Colon (tissue), 2 donors: Measurements from ENCODE around the gene DENR.
"Not testable (repeated sequence)": the region's sequence is repeated elsewhere in the genome, so short reads cannot be mapped to it uniquely, and the experiment has no call there.

ENCODE experiments used
- FAIRE-seq: peaks from 2 replicates; lab custom pipeline; 2012; peaks lifted over from hg19 to GRCh38; lab: Jason Lieb, UNC
- donor health status: control.
- donor health status: control.

The DENR gene, protein sequence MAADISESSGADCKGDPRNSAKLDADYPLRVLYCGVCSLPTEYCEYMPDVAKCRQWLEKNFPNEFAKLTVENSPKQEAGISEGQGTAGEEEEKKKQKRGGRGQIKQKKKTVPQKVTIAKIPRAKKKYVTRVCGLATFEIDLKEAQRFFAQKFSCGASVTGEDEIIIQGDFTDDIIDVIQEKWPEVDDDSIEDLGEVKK

GRCh38 chr12:122752464-122753318 is at the start of gene DENR:
Gene DENR (plus strand): TSS chr12:122752824. CDS start chr12:122753702, 878 bp downstream.
- FAIRE-seq: no peak

- FAIRE-seq: not testable (repeated sequence)
These were observed 49.6 kb upstream of the DENR start, which contains the start of gene HCAR2 for GRCh38 chr12:122702890-122703611. Gene HCAR2 (minus strand): TSS chr12:122703357. CDS start chr12:122703283, 74 bp downstream.

GRCh38 chr12:122703841-122704240 is 48.8 kb upstream of the DENR start:
- not testable (repeated sequence) for FAIRE-seq

DNA sequence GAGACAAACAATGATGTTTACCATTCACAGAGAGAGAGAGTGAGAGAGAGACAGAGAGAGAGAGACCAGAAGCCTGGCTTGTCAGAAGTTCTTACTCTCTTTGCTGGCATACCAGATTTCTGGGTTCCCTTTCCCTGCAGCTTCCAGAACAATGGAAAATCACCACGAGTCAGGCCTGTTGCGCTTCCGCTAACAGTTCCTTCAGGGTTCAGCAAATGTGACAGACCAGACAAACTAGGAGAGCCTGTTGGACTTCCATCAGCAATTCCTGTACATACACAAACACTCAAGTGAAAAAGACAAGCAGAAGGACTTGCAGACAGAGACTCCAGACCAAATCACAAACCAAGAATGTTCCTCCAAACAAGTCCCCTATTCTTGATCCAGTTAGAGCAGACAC is 43.3 kb upstream of the DENR start:
- FAIRE-seq: not testable (repeated sequence)

DNA sequence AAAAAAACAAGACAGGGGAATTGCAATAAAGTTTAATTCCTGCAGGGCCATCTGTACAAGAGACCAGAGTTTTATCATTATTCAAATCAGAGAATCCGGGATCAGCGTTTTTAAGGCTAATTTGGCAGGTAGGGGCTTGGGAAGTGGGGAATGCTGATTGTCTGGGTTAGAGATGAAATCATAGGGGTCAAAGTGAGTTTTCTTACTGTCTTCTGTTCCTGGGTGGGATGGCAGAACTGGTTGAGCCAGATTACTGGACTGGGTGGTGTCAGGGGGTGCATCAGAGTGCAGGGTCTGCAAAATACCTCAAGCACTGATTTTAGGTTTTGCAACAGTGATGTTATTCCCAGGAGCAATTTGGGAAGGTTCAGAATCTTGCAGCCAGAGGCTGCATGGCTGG is 42.3 kb upstream of the DENR start:
- not testable (repeated sequence) for FAIRE-seq

GRCh38 chr12:122711266-122711665 is 41.4 kb upstream of the DENR start:
- not testable (repeated sequence) for FAIRE-seq

DNA sequence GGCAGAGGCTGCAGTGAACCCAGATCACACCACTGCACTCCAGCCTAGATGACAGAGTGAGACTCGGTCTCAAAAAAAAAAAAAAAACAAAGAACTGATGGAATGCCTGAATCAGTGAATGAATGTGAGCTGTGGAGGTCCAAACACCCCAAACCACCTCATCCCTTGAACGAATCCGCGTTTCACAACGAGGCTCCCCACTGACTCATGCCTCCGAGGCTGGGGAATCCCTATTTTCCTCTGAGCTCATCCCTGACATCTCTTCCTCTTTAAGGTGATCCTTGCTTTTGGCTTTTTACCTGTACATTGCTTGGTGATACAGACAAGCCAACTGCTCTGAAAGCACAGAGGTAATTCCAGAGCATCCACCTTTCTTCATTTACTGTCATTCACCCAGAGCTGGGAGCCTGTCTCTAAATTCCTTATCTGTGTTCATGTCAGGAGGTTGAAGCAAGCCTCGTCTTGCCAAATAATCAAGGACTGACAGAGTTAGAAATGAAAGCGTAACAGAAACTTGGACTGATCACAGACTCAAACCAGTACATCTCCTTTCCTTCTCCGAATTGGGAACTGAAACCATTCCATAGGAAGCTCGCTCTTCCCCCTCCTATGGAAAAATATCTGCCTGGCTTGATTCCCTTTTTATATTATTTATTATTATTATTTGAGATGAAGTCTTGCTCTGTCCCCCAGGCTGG is 39.0 kb upstream of the DENR start:
- FAIRE-seq: not testable (repeated sequence)

GRCh38 chr12:122715211-122715610 is 37.4 kb upstream of the DENR start:
- not testable (repeated sequence) for FAIRE-seq

DNA sequence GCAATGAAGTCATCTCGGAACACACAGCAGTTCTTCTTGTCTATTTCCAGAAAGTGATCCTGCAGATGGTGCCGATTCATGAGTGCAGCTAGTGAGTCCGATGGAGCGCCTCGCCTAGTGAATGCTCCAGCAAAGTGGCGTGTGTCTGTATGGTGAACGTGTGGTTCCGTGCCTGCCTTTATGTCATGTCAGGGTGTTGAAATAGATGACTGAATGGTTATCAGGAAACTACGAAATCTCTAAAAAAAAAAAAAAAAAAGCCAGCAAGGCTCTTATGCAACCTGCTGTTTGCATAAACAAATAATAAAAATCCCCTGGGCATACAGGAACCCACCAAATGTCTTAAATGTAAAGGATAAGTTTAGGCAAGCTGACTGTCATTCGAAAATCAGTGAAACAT is 36.0 kb upstream of the DENR start, which contains the start of gene HCAR3:
Gene HCAR3, minus strand, starts transcription at position 154 of the 400 bp plus-strand sequence. Its CDS starts 74 bp downstream, at position 80.
- FAIRE-seq: not testable (repeated sequence)

- FAIRE-seq: no peak
These were observed 31.5 kb upstream of the DENR start for GRCh38 chr12:122721057-122721545.

- FAIRE-seq: no peak
These were observed 30.2 kb upstream of the DENR start for GRCh38 chr12:122722387-122722786.

GRCh38 chr12:122724641-122725243 is 27.9 kb upstream of the DENR start:
- FAIRE-seq: no peak

GRCh38 chr12:122725452-122726079 is 27.1 kb upstream of the DENR start:
- FAIRE-seq: no peak

GRCh38 chr12:122726080-122726558 is 26.5 kb upstream of the DENR start:
- no peak for FAIRE-seq

GRCh38 chr12:122729583-122730214 is 22.9 kb upstream of the DENR start:
- no peak for FAIRE-seq

GRCh38 chr12:122730215-122731014 is 22.2 kb upstream of the DENR start, which contains the start of gene HCAR1:
Gene HCAR1 (minus strand): TSS chr12:122730844. CDS start chr12:122730339, 505 bp downstream.
- FAIRE-seq: no peak

GRCh38 chr12:122732170-122732569 is 20.5 kb upstream of the DENR start:
- FAIRE-seq: no peak

DNA sequence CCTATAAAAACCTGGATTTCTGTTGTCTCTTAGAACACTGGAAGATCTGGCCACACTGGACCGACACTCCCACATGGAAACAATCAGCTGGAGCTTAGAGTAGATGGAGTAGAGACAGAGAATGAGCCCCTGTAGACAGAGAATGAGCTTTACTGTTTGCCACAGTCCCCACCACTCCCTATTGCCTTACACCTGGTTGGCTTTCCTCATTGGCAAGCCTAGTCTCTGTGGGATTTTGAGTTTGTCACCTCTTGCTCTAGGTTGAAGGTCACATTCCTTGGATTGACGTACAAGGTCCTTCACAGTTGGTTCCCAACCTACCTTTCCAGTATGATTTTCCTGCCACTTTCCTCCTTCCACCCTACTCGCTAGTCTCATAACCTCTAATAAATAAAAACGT is 20.0 kb upstream of the DENR start:
- FAIRE-seq: no peak

GRCh38 chr12:122738571-122738970 is 14.1 kb upstream of the DENR start:
- no peak for FAIRE-seq
